Activated CD4-positive, alpha-beta T cell treated with anti-CD3 and anti-CD28 coated beads, Interleukin-2, amount 10 ng/mL, durations not matched to agents 24 days and 14 days (primary cell): ENCODE results near the gene CIAO2B. TPM values are rescaled to one million over a fixed set of nuclear protein-coding genes. Genes with fewer than 3 reads are reported as not detected.
"Not testable (repeated sequence)": the region's sequence is repeated elsewhere in the genome, so short reads cannot be mapped to it uniquely, and the experiment has no call there.

ENCODE experiments used
- DNase-seq: peaks from one replicate; pipeline ENCODE4 v3.0.0; 2022
- H3K27ac Mint-ChIP-seq: one replicate; pipeline ENCODE4 v1.8.0; 2022; ENCODE audit warnings: mild to moderate bottlenecking, mixed read lengths
- H3K27me3 Mint-ChIP-seq: one replicate; pipeline ENCODE4 v1.8.0; 2022; ENCODE audit warnings: mixed read lengths
- H3K36me3 Mint-ChIP-seq: one replicate; pipeline ENCODE4 v1.8.0; 2022; ENCODE audit warnings: low read depth, mild to moderate bottlenecking, mixed read lengths
- H3K4me1 Mint-ChIP-seq: one replicate; pipeline ENCODE4 v1.8.0; 2021; ENCODE audit warnings: mixed read lengths
- H3K4me3 Mint-ChIP-seq: one replicate; pipeline ENCODE4 v1.8.0; 2022; ENCODE audit warnings: mild to moderate bottlenecking, moderate library complexity, mixed read lengths
- H3K9me3 Mint-ChIP-seq: one replicate; pipeline ENCODE4 v1.8.0; 2021; ENCODE audit warnings: mixed read lengths
- intact Hi-C: fragments of 100-400 bp; cut with micrococcal nuclease; formaldehyde crosslinking; loops from one replicate; pipeline ENCODE4 v1.15.1; 2023
- total RNA-seq: library from RNA; stranded (reverse); gene quantifications from 2 replicates; pipeline ENCODE4 v1.2.3, GENCODE V29; 2022

CIAO2B gene
- total RNA-seq, 1 donor from 2014 or later = 176 TPM

- no peak overlapping the region for H3K27ac Mint-ChIP-seq
- no peak overlapping the region for H3K4me3 Mint-ChIP-seq
- H3K27me3 Mint-ChIP-seq = no peaks in the 10 kb centered on the region
- no peaks in the 10 kb centered on the region for H3K36me3 Mint-ChIP-seq
- no peak for DNase-seq
- H3K9me3 Mint-ChIP-seq = no peaks in the 10 kb centered on the region
- intact Hi-C loops = no loop called here
- H3K4me1 Mint-ChIP-seq = peaks cover 9% of the 10 kb centered on the region
Observed at GRCh38 chr16:66904846-66905632, 29.2 kb downstream of the CIAO2B start.

- H3K4me1 Mint-ChIP-seq = peaks cover 9% of the 10 kb centered on the region
- no peaks in the 10 kb centered on the region for H3K27me3 Mint-ChIP-seq
- no peak overlapping the region for H3K27ac Mint-ChIP-seq
- intact Hi-C loops = no loop called here
- no peak for DNase-seq
- H3K9me3 Mint-ChIP-seq = no peaks in the 10 kb centered on the region
- no peak overlapping the region for H3K4me3 Mint-ChIP-seq
- H3K36me3 Mint-ChIP-seq = no peaks in the 10 kb centered on the region
Observed at GRCh38 chr16:66904428-66904845, 29.8 kb downstream of the CIAO2B start.

GRCh38 chr16:66903544-66904427 is 30.4 kb downstream of the CIAO2B start:
- H3K4me3 Mint-ChIP-seq = no peak overlapping the region
- H3K9me3 Mint-ChIP-seq = no peaks in the 10 kb centered on the region
- H3K36me3 Mint-ChIP-seq = no peaks in the 10 kb centered on the region
- H3K27me3 Mint-ChIP-seq = no peaks in the 10 kb centered on the region
- DNase-seq = no peak
- H3K4me1 Mint-ChIP-seq = peaks cover 9% of the 10 kb centered on the region
- intact Hi-C loops = no loop called here
- no peak overlapping the region for H3K27ac Mint-ChIP-seq

- Mint-ChIP-seq H3K36me3 (no peaks in the 10 kb centered on the region), H3K4me3 (no peak overlapping the region), H3K27ac (no peak overlapping the region), H3K9me3 (no peaks in the 10 kb centered on the region), H3K27me3 (no peaks in the 10 kb centered on the region), H3K4me1 (peaks cover 9% of the 10 kb centered on the region)
- intact Hi-C loops = no loop called here
- no peak for DNase-seq
Observed at GRCh38 chr16:66902648-66903543, 31.3 kb downstream of the CIAO2B start.

GRCh38 chr16:66901626-66902025 is 32.6 kb downstream of the CIAO2B start:
- Mint-ChIP-seq H3K4me1 (peaks cover 7% of the 10 kb centered on the region), H3K9me3 (no peaks in the 10 kb centered on the region), H3K27me3 (no peaks in the 10 kb centered on the region), H3K4me3 (no peak overlapping the region), H3K36me3 (no peaks in the 10 kb centered on the region), H3K27ac (no peak overlapping the region)
- no peak for DNase-seq
- intact Hi-C loops = no loop called here

- peaks cover 2% of the 10 kb centered on the region for H3K4me1 Mint-ChIP-seq
- intact Hi-C loops = no loop called here
- H3K36me3 Mint-ChIP-seq = no peaks in the 10 kb centered on the region
- no peak for DNase-seq
- no peaks in the 10 kb centered on the region for H3K27me3 Mint-ChIP-seq
- no peaks in the 10 kb centered on the region for H3K9me3 Mint-ChIP-seq
- no peak overlapping the region for H3K27ac Mint-ChIP-seq
- no peak overlapping the region for H3K4me3 Mint-ChIP-seq
Observed at GRCh38 chr16:66900721-66901441, 33.3 kb downstream of the CIAO2B start.

- intact Hi-C loops = no loop called here
- H3K4me3 Mint-ChIP-seq = no peak overlapping the region
- no peak overlapping the region for H3K27ac Mint-ChIP-seq
- no peak for DNase-seq
- no peaks in the 10 kb centered on the region for H3K9me3 Mint-ChIP-seq
- H3K27me3 Mint-ChIP-seq = no peaks in the 10 kb centered on the region
- no peaks in the 10 kb centered on the region for H3K36me3 Mint-ChIP-seq
- peaks cover 2% of the 10 kb centered on the region for H3K4me1 Mint-ChIP-seq
Observed at GRCh38 chr16:66899945-66900710, 34.1 kb downstream of the CIAO2B start.

GRCh38 chr16:66899310-66899944 is 34.8 kb downstream of the CIAO2B start:
- no peaks in the 10 kb centered on the region for H3K27me3 Mint-ChIP-seq
- peaks cover 9% of the 10 kb centered on the region for H3K4me1 Mint-ChIP-seq
- intact Hi-C loops = no loop called here
- no peaks in the 10 kb centered on the region for H3K9me3 Mint-ChIP-seq
- no peak for DNase-seq
- peaks cover 4% of the 10 kb centered on the region for H3K36me3 Mint-ChIP-seq
- no peak overlapping the region for H3K4me3 Mint-ChIP-seq
- no peak overlapping the region for H3K27ac Mint-ChIP-seq

- Mint-ChIP-seq H3K9me3 (no peaks in the 10 kb centered on the region), H3K27me3 (no peaks in the 10 kb centered on the region), H3K36me3 (peaks cover 8% of the 10 kb centered on the region), H3K27ac (no peak overlapping the region), H3K4me1 (peaks cover 11% of the 10 kb centered on the region), H3K4me3 (no peak overlapping the region)
- DNase-seq = no peak
- intact Hi-C loops = no loop called here
Observed at GRCh38 chr16:66898933-66899309, 35.3 kb downstream of the CIAO2B start.

- DNase-seq = no peak
- Mint-ChIP-seq H3K4me1 (peaks cover 12% of the 10 kb centered on the region), H3K27ac (no peak overlapping the region), H3K27me3 (no peaks in the 10 kb centered on the region), H3K4me3 (no peak overlapping the region), H3K9me3 (no peaks in the 10 kb centered on the region), H3K36me3 (peaks cover 8% of the 10 kb centered on the region)
- intact Hi-C loops = no loop called here
Observed at GRCh38 chr16:66898207-66898606, 36.0 kb downstream of the CIAO2B start.

GRCh38 chr16:66896682-66897081 is 37.5 kb downstream of the CIAO2B start:
- H3K27me3 Mint-ChIP-seq, DNase-seq, H3K27ac Mint-ChIP-seq, H3K9me3 Mint-ChIP-seq, H3K4me3 Mint-ChIP-seq, intact Hi-C loops: not testable (repeated sequence)
- H3K36me3 Mint-ChIP-seq = peaks cover 12% of the 10 kb centered on the region
- peaks cover 20% of the 10 kb centered on the region for H3K4me1 Mint-ChIP-seq

GRCh38 chr16:66895999-66896398 is 38.2 kb downstream of the CIAO2B start:
- Mint-ChIP-seq H3K36me3 (peaks cover 17% of the 10 kb centered on the region), H3K9me3 (no peaks in the 10 kb centered on the region), H3K27me3 (no peaks in the 10 kb centered on the region), H3K4me1 (peaks cover 22% of the 10 kb centered on the region), H3K27ac (no peak overlapping the region), H3K4me3 (no peak overlapping the region)
- intact Hi-C loops = loop anchor here (1.0 kb wide), 2 partner anchors 32 to 51 kb away; no protein-coding TSS in a partner anchor
- DNase-seq = no peak
